Left lung (tissue), 10 donors: Measurements from ENCODE around the gene DOCK8. TPM values are rescaled to one million over a fixed set of nuclear protein-coding genes. Genes with fewer than 3 reads are reported as not detected.

Experiments used
- ATAC-seq: fragments of 200-7000 bp; cut with Tn5 transposase; one replicate; pipeline ENCODE4 v1.9.1; 2020; ENCODE audit warnings: moderate library complexity
- DNase-seq, 4 donors: peaks; one replicate each; pipeline ENCODE4 v3.0.0-alpha.2; 2013 to 2020
- H3K27ac ChIP-seq, 2 donors: fragments of 200-600 bp; sonication (generic) in 1 of 2; one replicate each; pipeline versions ENCODE4 v1.5.0 to v1.8.0; 2020 to 2021
- H3K27me3 ChIP-seq, 2 donors: fragments of 200-600 bp; sonication (generic) in 1 of 2; one replicate each; pipeline versions ENCODE4 v1.5.0 to v1.8.0; 2020 to 2021
- H3K36me3 ChIP-seq, 2 donors: fragments of 200-600 bp; sonication (generic) in 1 of 2; one replicate each; pipeline versions ENCODE4 v1.5.0 to v1.8.0; 2020 to 2021
- H3K4me1 ChIP-seq, 2 donors: fragments of 200-600 bp; one replicate each; pipeline ENCODE4 v1.8.0; 2021
- H3K4me3 ChIP-seq, 2 donors: fragments of 200-600 bp; sonication (generic) in 1 of 2; one replicate each; pipeline versions ENCODE4 v1.5.0 to v1.8.0; 2020 to 2021; ENCODE audit warnings: mild to moderate bottlenecking in 1 of 2
- H3K9me3 ChIP-seq, 2 donors: fragments of 200-600 bp; sonication (generic) in 1 of 2; one replicate each; pipeline versions ENCODE4 v1.5.0 to v1.8.0; 2020 to 2021
- intact Hi-C, 2 donors: fragments of 100-400 bp; cut with DNase I; formaldehyde crosslinking; loops; one replicate each; pipeline versions ENCODE4 v1.11.2 to v1.14.2; 2022
- polyA plus RNA-seq, 6 donors: library from polyadenylated mRNA; unstranded; fragments of 120-200 nt; gene quantifications; one replicate each; pipeline ENCODE4 v1.2.1, GENCODE V29; 2013; ENCODE audit not compliant: insufficient read length in 6 of 6
- total RNA-seq, 2 donors: library from RNA; stranded (reverse); fragmentation: NEBNext Ultra II Directional; extraction: Animal tissue kit (Norgen Biotek cat#: 25700); gene quantifications; one replicate each; pipeline ENCODE4 v1.2.1, GENCODE V29; 2021
- TF ChIP-seq, protein P1 (sequence below), 2 donors: fragments of 200-600 bp; sonication (generic) in 1 of 2; IDR thresholded peaks; one replicate each; pipeline versions ENCODE4 v1.5.0 to v1.8.0; 2021; ENCODE audit warnings: antibody characterized with exemption in 2 of 2
- donor health status: DM: no; HTN: yes; CAD: no.
- donor health status: DM: no; HTN: no; CAD: no.

DOCK8 gene
- total and polyA plus RNA-seq, 8 donors: 5.9 to 95.9 (median 8.5) TPM

- Histone ChIP-seq H3K27me3 (peaks cover 5 to 45% of the 10 kb centered on the region in 2 donors), H3K27ac (peak overlapping the region; percentile 73 to 78), H3K4me3 (peak overlapping the region; percentile 57 to 65), H3K9me3 (no peaks in the 10 kb centered on the region), H3K4me1 (peaks cover 0 to 26% of the 10 kb centered on the region in 2 donors), H3K36me3 (no peaks in the 10 kb centered on the region)
- TF ChIP-seq, protein P1, sequence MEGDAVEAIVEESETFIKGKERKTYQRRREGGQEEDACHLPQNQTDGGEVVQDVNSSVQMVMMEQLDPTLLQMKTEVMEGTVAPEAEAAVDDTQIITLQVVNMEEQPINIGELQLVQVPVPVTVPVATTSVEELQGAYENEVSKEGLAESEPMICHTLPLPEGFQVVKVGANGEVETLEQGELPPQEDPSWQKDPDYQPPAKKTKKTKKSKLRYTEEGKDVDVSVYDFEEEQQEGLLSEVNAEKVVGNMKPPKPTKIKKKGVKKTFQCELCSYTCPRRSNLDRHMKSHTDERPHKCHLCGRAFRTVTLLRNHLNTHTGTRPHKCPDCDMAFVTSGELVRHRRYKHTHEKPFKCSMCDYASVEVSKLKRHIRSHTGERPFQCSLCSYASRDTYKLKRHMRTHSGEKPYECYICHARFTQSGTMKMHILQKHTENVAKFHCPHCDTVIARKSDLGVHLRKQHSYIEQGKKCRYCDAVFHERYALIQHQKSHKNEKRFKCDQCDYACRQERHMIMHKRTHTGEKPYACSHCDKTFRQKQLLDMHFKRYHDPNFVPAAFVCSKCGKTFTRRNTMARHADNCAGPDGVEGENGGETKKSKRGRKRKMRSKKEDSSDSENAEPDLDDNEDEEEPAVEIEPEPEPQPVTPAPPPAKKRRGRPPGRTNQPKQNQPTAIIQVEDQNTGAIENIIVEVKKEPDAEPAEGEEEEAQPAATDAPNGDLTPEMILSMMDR (IDR thresholded peaks at IDR 0.05): no peak
- peak in 2 of 4 donors; percentile 34 to 85 for DNase-seq
- peak; percentile 37 for ATAC-seq
- intact Hi-C loops: no loop called here
Observed at GRCh38 chr9:504921-505740, 290.5 kb downstream of the DOCK8 start.

- TF ChIP-seq, protein P1 (IDR thresholded peaks at IDR 0.05): no peak
- H3K4me3 ChIP-seq: peak overlapping the region; percentile 57 to 65
- intact Hi-C loops: no loop called here
- H3K36me3 ChIP-seq: no peaks in the 10 kb centered on the region
- peaks cover 5 to 45% of the 10 kb centered on the region in 2 donors for H3K27me3 ChIP-seq
- H3K27ac ChIP-seq: peak overlapping the region; percentile 73 to 78
- no peak for ATAC-seq
- H3K9me3 ChIP-seq: no peaks in the 10 kb centered on the region
- no peak for DNase-seq
- peaks cover 0 to 26% of the 10 kb centered on the region in 2 donors for H3K4me1 ChIP-seq
Observed at GRCh38 chr9:505741-506059, 291.0 kb downstream of the DOCK8 start.

DNA sequence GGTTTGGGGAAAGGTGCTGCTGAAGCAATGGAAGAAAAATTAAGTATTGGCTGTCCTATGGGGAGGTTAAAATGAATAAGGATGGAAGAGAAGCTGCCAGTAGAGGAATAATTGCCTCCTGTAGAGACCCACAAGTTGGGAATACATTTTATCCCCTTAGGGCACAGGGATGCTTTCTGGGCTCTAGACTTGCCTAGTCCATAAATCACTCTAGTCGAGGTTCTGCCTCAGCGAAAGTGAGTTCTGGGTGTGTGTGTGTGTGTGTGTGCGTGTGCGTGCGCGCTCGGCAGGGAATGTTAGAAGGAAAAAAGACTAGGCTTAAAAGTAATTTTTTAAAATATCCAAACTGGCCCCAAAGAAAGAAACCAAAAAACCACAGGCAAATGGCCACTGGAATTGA lies 291.6 kb downstream of the DOCK8 start:
- Histone ChIP-seq H3K9me3 (no peaks in the 10 kb centered on the region), H3K36me3 (no peaks in the 10 kb centered on the region), H3K4me3 (peak overlapping the region in 1 of 2 donors; percentile 65), H3K27me3 (peaks cover 5 to 45% of the 10 kb centered on the region in 2 donors), H3K4me1 (peaks cover 0 to 26% of the 10 kb centered on the region in 2 donors), H3K27ac (no peak overlapping the region)
- no peak for ATAC-seq
- TF ChIP-seq, protein P1 (IDR thresholded peaks at IDR 0.05): no peak
- DNase-seq: no peak
- intact Hi-C loops: no loop called here

GRCh38 chr9:511861-512260 lies 297.2 kb downstream of the DOCK8 start:
- Histone ChIP-seq H3K9me3 (no peaks in the 10 kb centered on the region), H3K27me3 (peaks cover 0 to 8% of the 10 kb centered on the region in 2 donors), H3K4me1 (no peaks in the 10 kb centered on the region), H3K36me3 (no peaks in the 10 kb centered on the region), H3K27ac (no peak overlapping the region), H3K4me3 (no peak overlapping the region)
- TF ChIP-seq, protein P1 (IDR thresholded peaks at IDR 0.05): no peak
- DNase-seq (no peak), ATAC-seq (no peak)
- intact Hi-C loops: no loop called here

DNA sequence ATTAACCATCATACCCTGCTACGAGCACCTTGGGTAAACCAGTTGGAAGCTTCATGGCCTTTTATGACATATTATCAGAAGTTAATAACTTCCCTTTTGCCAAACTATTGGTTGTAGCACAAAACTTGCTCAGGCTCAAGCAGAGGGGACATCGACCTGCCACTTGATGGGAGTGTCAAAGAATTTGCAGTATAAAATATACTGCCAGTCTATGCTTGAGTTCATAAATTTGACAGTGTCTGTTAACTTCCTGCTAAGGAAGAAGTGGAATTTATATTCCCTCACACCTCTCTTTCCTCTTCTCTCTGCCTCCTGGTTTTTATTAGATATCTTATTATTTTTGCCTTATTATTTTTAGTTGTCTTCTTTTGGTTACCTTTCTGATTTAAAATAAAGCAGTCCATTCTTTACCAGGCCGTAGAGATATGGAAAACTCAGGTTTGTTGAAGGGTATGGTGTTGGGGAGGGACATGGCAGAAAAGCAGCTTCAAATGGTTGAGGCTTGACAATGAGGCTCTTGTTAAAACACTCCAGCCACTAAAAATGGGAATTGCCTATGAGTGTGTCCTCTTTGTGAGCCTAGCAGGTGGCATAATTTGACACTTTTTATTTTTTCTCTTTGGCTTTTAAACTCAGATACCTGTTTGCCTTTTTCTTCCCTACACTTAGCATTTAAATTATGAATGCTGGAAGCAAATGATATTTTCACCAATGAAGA lies 298.0 kb downstream of the DOCK8 start:
- Histone ChIP-seq H3K4me3 (no peak overlapping the region), H3K27ac (no peak overlapping the region), H3K36me3 (no peaks in the 10 kb centered on the region), H3K4me1 (no peaks in the 10 kb centered on the region), H3K9me3 (no peaks in the 10 kb centered on the region), H3K27me3 (no peaks in the 10 kb centered on the region)
- intact Hi-C loops: no loop called here
- TF ChIP-seq, protein P1 (IDR thresholded peaks at IDR 0.05): no peak
- DNase-seq (no peak), ATAC-seq (peak; percentile 37)
